ENCODE results near the gene SPTSSA. TPM values are rescaled to one million over a fixed set of nuclear protein-coding genes. Genes with fewer than 3 reads are reported as not detected.
"Not testable (repeated sequence)": the region's sequence is repeated elsewhere in the genome, so short reads cannot be mapped to it uniquely, and the experiment has no call there.

Gene SPTSSA
- polyA plus RNA-seq (2011; rRNA removed) (21.9 and 32.5 TPM in 2 replicates), polyA minus RNA-seq (2011; rRNA and poly(A)+ RNA removed) (11.9 and 14.8 TPM in 2 replicates)

DNA sequence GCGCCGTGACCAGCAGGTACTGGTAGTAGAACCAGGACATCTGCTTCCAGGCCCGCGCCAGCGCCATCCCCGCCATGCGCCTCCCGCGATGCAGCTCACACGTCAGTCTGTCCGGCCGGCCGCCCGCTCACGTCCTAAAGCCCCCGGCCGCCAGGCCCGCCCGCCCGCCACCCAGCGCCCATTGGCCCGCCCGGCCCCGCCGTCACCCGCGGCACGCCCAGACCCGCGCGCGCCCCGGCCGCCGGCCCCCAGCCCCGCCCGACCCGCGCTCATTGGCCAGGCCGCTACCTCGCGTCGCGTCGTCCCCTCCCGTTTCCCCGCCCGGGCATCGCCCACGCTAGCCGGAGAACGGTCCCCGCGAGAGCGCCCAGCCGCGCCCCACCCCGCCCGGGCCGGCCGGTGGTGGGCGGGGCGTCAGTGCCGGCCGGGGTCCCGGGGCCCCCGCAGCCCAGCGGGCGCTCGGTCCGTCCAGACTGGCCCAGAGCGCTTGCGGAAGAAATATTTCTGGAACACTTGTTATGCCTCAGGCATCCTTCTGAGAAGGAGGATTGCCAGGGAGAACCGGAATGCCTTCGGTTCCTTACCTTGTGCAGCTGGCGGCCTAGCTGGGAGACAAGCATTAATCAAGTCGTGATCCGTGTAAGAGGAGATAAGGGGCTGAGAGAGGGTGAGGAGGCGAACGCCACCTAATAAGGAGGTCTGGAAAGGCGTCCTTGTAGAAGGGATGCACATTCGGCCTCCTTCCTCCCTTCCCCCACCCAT is at the start of gene SPTSSA:
Gene SPTSSA, minus strand, starts transcription at position 109 of the 762 bp plus-strand sequence. Its CDS starts 33 bp downstream, at position 76.
- peak within 1 kb of the TSS; percentile 91 for H3K4me3 ChIP-seq (ENCODE audit: low read depth, low read length)
- H3K27ac ChIP-seq (ENCODE audit: low read depth, low read length) = peak within 1 kb of the TSS; percentile 86
- POLR2A ChIA-PET = interaction anchor here (0.6 to 3.5 kb wide), 2 partner anchors 19 to 35 kb away, joined by 7 to 15 read pairs; no protein-coding TSS in a partner anchor
- CTCF ChIA-PET = no interaction called here
- no peaks in the 10 kb centered on the region for H3K9me3 ChIP-seq (ENCODE audit: control insufficient read depth, insufficient read depth, low read length)
- no peak for TF ChIP-seq CTCF (IDR thresholded peaks at IDR 0.05; ENCODE audit: low read depth, low read length)
- peak; percentile 70 for DNase-seq (ENCODE audit: low read depth, low spot score)
- no peaks in the 10 kb centered on the region for H3K27me3 ChIP-seq (ENCODE audit: control insufficient read depth, insufficient read depth, low read length)

DNA sequence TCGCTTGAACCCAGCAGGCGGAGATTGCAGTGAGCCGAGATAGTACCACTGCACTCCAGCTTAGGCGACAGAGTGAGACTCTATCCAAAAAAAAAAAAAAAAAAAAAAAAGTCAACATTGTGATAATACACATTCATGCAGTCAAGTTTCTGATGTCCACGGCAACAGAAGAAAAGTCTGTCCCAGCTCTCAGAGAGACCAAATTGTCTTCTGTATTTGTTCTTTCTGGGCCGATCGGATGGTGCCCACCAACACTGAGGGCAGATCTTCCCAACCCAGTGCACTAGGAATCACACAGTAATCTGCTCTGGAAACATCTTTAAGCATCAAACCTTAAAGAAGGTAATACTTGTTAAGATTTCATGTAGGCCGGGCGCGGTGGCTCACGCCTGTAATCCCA is 45.8 kb upstream of the SPTSSA start:
- ChIA-PET POLR2A (no interaction called here), CTCF (no interaction called here)
- DNase-seq (ENCODE audit: low read depth, low spot score) = no peak
- H3K4me3 ChIP-seq (ENCODE audit: low read depth, low read length) = no peak overlapping the region
- TF ChIP-seq CTCF (IDR thresholded peaks at IDR 0.05; ENCODE audit: low read depth, low read length) = no peak
- H3K27ac ChIP-seq (ENCODE audit: low read depth, low read length) = no peak overlapping the region
- no peaks in the 10 kb centered on the region for H3K27me3 ChIP-seq (ENCODE audit: control insufficient read depth, insufficient read depth, low read length)
- no peaks in the 10 kb centered on the region for H3K9me3 ChIP-seq (ENCODE audit: control insufficient read depth, insufficient read depth, low read length)

- DNase-seq (ENCODE audit: low read depth, low spot score) = no peak
- Histone ChIP-seq H3K9me3 (ENCODE audit: control insufficient read depth, insufficient read depth, low read length) (no peaks in the 10 kb centered on the region), H3K27me3 (ENCODE audit: control insufficient read depth, insufficient read depth, low read length) (no peaks in the 10 kb centered on the region), H3K27ac (ENCODE audit: low read depth, low read length) (no peak overlapping the region), H3K4me3 (ENCODE audit: low read depth, low read length) (no peak overlapping the region)
- TF ChIP-seq CTCF (IDR thresholded peaks at IDR 0.05; ENCODE audit: low read depth, low read length) = no peak
- CTCF ChIA-PET = interaction anchor here (0.6 kb wide), 1 partner anchor 9 kb away, joined by 3 read pairs; no protein-coding TSS in a partner anchor
- POLR2A ChIA-PET = no interaction called here
Measured at GRCh38 chr14:34507459-34507858, 45.4 kb upstream of the SPTSSA start.

DNA sequence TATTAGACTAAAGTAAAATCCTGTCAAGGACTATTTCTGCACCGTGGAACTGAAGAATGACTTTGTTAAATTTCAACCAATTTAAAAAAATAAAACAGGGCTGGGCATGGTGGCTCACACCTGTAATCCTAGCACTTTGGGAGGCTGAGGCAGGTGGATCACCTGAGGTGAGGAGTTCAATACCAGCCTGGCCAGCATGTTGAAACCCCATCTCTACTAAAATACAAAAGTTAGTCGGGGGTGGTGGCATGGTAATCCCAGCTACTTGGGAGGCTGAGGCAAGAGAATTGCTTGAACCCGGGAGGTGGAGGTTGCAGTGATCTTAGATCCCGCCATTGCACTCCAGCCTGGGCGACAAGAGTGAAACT is 43.1 kb upstream of the SPTSSA start:
- POLR2A ChIA-PET; H3K27ac ChIP-seq (ENCODE audit: low read depth, low read length); DNase-seq (ENCODE audit: low read depth, low spot score); H3K27me3 ChIP-seq (ENCODE audit: control insufficient read depth, insufficient read depth, low read length); H3K4me3 ChIP-seq (ENCODE audit: low read depth, low read length); H3K9me3 ChIP-seq (ENCODE audit: control insufficient read depth, insufficient read depth, low read length): not testable (repeated sequence)
- CTCF ChIA-PET = interaction anchor here (1.6 kb wide), 1 partner anchor 8 kb away, joined by 4 read pairs; no protein-coding TSS in a partner anchor

GRCh38 chr14:34504027-34504426 is 42.0 kb upstream of the SPTSSA start:
- CTCF ChIA-PET; H3K4me3 ChIP-seq (ENCODE audit: low read depth, low read length); H3K27ac ChIP-seq (ENCODE audit: low read depth, low read length); DNase-seq (ENCODE audit: low read depth, low spot score); H3K27me3 ChIP-seq (ENCODE audit: control insufficient read depth, insufficient read depth, low read length); H3K9me3 ChIP-seq (ENCODE audit: control insufficient read depth, insufficient read depth, low read length); POLR2A ChIA-PET: not testable (repeated sequence)

DNA sequence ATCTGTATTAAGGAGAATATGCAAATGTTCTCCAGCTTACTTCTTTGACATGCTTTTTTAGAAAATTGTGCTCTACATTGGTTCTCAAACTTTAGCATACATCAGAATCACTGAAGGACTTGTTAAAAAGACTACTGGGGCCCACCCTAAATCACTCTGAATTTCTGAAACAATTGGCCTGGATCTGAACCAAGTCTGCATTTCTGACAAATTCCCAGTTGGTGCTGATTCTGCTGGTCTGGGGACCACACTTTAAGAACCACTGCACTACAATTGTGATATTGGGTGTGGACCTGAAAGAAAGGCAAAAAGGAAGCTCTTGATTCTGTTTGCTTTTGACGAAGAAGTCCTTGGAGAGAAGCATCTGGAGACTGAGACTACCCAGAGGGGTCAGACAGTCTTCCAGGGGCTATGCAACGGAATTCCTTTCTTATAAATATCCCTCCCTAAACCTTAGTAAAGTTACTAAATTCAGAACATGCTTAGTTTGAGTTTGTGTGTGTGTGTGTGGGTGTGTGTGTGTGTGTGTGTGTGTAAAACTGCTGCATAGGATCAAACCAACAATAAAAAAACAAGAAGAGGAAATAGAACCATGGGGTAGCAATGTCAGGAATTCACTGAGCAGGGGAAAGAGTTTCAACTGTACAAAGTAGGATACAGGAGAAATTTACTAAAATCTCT is 40.6 kb upstream of the SPTSSA start:
- CTCF ChIA-PET = interaction anchor here (1.1 to 2.1 kb wide), 2 partner anchors 171 to 180 kb away, joined by 4 to 16 read pairs; no protein-coding TSS in a partner anchor
- POLR2A ChIA-PET = interaction anchor here (1.0 kb wide), 1 partner anchor 42 kb away, joined by 4 read pairs; no protein-coding TSS in a partner anchor
- peak overlapping the region; percentile 54 for H3K27ac ChIP-seq (ENCODE audit: low read depth, low read length)
- H3K4me3 ChIP-seq (ENCODE audit: low read depth, low read length) = no peak overlapping the region
- DNase-seq (ENCODE audit: low read depth, low spot score) = no peak
- no peaks in the 10 kb centered on the region for H3K9me3 ChIP-seq (ENCODE audit: control insufficient read depth, insufficient read depth, low read length)
- H3K27me3 ChIP-seq (ENCODE audit: control insufficient read depth, insufficient read depth, low read length) = no peaks in the 10 kb centered on the region
- TF ChIP-seq CTCF (IDR thresholded peaks at IDR 0.05; ENCODE audit: low read depth, low read length) = no peak
